ENCODE data around the gene CDK5RAP3.
"Not testable (repeated sequence)": the region's sequence is repeated elsewhere in the genome, so short reads cannot be mapped to it uniquely, and the experiment has no call there.

Gene CDK5RAP3

DNA sequence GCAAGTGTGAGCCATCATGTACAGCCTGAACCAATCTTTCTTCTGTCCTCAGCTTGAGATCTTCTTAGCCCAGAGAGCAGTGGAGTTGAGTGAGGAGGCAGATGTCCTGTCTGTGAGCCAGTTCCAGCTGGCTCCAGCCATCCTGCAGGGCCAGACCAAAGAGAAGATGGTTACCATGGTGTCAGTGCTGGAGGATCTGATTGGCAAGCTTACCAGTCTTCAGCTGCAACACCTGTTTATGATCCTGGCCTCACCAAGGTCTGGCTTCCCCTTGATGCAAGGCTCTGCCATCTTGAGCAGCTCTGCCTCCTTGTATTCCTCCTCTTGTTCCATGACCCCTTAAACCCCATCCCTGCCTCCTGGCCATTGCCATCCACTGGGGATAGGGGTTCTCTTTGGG is 9.6 kb downstream of the CDK5RAP3 start:
- DNase-seq: no peak

DNA sequence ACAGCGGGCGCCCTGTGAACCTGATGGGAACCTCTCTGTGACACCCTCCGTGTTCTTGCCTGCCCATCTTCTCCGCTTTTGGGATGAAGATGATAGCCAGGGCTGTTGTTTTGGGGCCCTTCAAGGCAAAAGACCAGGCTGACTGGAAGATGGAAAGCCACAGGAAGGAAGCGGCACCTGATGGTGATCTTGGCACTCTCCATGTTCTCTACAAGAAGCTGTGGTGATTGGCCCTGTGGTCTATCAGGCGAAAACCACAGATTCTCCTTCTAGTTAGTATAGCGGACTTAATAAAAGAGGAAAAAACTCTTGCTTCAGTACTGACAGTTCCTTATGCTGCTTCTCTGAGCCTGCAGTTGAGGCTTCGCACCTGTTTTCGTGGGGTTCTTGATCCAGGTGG is 10.5 kb downstream of the CDK5RAP3 start:
- DNase-seq: no peak

DNA sequence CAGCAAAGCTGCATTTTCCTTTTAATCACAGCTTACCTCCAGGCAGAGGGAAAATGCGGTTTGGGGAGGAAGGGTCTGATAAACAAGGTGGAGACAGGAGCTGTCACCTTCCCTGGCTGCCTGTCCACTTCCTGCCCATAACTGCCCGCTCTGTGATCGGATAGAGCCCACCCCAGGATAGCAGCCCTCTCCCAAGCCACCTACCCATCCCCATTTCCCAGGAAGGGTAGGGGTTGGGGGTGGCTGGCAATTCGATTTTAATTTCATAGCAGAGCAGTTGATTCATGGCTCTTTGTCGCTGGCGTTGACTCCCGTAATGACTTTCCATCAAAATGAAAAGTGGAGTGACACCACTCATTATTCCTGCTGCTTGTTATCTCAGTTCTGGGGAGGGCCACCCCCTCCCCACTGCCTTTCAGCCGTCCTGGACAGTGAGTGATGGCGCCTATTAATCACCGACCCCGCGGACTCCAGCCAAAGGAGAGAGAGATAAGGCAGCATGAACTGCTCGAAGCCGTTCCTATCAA is 11.2 kb downstream of the CDK5RAP3 start:
- DNase-seq: no peak

DNA sequence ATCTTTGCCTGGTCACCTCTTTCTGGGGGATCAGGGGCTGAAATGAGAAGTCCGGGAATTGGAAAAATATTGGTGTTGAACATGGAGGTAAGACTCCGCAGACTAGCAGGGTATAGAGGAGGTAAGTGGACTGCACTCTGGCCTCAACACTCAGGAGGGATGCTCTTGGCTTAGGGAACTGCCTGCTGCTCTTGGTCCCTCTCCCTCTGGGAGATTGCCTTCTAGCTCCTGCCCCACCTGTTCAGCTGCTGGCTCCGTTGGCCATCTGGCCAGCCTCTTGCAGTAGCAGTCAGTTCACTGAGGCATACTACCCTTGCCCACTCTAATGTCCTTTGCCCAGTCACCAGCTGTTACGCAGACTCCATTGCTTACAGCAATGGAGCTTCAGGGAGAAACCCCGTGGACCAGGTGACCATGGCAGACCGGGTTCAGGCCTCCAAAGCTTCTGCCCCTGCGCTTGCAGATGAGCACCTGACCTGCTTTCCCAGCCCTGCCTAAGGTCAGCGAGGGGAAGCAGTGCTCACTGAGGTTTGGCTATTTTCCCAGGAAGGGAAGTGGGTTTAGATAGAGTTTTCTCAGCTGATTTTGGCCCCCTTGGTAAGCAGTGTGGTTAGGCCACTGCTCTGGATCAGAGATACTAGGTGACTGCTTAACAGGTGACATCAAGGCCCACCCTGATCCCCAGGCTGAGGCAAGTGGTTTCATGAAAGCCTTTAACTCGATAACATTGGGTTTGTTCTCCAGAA is 11.9 kb downstream of the CDK5RAP3 start:
- no peak for DNase-seq

DNA sequence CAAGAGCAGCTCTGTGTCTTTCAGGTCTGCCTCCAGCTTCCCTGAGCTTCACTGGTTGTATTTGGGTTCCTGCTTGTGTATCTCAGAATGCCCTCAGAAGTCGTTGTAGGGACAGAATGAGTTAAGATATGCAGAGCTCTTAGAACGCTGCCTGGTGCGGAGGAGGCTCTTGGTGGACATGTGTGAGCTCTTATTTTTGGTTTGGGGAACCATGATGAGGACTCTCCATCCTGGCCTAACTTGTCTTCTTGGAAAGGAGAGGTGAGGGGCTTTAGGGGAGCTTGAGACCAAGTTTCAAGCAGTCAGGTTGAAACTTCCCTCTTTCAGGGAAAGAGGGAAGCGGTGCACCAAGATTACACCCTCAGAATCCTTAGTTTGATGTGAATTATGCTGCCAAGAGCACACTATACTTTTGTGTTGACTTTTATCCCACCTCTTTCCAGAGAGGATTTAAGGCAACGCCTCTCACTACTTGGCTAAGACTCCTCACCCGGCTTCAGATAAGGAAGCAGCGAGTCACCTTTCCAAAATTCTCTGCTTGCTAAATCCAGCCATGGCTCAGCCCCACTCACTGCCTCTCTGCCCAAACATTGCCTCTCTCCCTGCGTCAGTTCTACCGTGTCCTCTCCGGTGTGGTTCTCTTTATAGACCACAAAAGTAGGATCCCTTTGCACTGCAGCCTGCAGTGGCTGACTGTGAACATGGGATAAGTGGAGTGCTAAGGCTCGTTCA is 12.7 kb downstream of the CDK5RAP3 start:
- no peak for DNase-seq

DNA sequence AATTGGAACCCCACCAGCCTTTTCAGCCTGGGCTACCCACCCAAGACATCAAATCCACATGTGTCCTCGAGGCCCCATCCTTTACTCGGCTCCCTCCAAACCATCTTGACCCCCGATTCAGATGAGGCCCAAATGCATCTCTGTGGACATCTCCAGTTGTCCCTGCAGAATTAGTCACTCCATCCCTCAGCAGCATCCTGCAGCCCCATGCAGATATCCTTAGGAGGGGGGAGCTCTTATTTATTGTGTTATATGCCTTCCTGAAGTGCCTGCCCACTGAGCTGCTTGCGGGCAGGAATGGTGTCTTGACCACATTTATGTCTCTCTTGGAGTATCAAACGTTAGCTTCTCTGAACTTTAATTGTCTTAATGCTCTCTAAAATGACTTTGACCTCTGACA is 15.6 kb downstream of the CDK5RAP3 start:
- no peak for DNase-seq

DNA sequence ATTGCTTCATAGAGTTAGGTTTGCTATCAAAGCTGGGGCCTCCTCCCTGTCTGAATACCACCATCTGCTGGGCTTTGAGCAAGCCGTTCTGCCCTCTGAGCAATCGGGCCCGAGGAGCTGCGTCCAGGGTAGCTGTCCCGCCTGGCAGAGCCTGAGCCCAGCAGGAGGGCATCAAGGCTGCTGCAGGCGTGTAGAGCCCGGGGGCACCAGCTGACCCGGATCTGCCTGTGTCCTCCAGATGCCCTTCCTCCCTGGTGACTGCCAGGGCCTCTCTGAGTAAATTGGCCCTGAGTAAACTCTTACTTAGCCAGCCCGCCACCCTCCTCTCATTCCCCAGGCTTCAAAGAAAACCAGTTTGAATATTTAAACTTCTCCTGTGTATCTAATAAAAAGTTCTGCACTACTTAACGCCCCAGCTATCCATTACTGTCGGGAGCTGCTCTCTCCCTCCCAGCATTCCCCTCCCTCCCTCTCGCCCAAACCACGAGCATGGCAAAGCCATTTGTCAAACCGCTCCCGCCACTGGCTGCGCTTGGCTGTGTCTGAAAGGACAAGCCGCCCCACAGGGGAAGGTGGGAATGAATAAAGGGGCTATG is 16.4 kb downstream of the CDK5RAP3 start:
- DNase-seq: peak; percentile 76

DNA sequence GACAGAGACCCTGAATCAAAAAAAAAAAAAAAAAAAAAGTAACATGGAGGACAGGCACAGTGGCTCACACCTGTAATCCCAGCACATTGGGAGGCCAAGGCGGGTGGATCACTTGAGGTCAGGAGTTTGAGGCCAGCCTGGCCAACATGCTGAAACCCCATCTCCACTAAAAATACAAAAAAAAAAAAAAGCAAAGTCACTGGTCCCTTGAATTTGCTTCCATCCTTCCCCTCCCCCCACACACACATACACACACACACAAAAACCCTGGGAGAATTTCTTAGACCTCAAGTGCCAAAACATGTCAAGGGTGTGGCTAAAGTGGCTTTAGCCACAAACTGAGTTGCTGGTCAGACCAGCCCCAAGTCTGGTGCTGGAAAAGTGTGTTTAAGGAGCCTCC is 17.5 kb downstream of the CDK5RAP3 start:
- not testable (repeated sequence) for DNase-seq

DNA sequence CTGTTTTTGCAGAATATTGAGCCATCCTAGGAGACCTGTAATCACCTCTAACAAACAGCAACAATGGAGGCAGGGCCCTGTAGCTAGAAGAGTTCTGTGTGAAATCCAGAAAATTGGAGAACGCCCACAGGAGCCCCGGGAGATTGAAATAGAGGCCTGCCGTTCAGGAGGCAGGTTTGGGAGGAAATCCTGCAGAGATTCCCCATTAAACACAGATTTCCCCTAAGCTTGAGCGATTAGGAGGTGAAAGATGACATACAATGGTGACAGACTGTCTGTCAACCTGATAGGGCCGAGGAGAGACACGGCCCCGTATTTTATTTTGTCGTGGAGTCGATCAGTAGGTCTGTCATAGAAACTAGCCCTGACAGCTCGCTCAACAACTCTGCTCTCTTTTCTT is 18.2 kb downstream of the CDK5RAP3 start:
- DNase-seq: no peak

DNA sequence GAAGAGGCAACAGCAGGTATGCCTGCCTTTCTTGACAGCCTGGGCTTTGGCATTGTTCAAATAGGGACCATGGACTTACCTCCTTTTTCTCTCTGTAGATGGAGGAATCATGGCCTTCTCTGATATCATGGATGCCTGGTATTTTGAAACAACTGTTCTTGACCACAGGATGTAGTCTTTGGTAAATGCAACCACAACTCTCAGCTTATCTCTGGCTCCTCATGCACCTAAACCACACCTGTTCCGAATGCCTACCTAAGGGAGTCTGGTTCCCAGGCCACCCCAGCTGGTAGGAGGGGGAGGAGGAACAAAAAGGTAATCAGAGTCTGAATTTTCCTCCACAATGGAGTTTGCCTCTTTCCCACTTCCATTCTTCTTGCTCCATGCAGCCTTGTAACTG is 18.8 kb downstream of the CDK5RAP3 start:
- no peak for DNase-seq

DNA sequence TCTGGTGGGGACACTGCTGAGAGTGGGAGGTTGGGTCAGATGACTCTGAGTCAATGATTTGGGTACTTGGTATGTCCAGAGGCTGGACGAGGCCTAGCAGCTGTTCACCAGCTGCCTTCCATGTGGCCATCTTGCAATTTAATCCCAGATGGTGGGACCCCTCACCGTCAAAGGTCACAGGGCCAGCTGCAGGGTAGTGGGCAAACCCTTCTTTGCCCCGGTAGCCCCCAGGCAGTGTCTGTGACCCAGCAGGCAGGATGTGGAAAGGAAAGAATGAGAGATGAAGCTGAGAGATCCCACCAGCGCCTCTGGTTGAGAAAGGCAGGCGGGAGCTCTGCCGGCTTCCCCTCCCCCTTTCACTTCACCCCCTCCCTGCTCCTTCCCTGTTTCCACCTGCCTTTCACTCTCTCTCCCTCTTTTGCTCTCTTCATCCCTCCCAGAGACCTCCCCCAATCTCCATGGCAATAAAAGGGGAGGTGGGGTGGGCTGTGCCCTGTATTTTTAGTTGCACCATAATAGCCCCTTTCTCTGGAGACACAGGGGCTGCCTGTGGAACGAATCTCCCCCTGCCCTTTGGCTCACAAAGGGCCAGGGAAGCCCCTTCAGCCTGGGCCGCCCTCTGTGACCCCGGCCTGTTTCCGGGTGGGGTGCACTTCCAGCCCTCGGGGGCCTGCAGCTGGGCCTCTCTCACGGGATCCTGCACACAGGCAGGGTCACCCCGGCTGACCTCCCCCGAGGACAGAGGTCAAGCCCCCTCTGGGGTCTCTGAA is 20.2 kb downstream of the CDK5RAP3 start:
- no peak for DNase-seq

DNA sequence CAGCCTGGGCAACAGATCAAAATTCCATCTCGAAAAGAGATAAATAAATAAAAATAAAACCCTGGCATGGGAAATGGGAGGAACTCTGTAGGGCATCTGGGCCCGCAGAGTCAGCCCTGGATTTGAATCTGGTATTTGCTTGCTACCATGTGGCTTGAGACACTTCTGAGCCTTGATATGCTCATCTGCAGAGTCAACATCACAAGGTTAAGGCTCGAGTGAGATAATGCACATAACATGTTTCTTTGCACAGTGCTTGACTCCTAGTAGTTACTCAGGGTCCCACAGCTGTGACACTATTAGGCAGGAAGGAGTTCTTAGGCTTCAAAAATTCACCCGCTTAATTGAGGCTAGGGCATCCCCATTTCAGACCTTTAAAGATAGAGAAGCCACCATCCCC is 21.3 kb downstream of the CDK5RAP3 start:
- no peak for DNase-seq

DNA sequence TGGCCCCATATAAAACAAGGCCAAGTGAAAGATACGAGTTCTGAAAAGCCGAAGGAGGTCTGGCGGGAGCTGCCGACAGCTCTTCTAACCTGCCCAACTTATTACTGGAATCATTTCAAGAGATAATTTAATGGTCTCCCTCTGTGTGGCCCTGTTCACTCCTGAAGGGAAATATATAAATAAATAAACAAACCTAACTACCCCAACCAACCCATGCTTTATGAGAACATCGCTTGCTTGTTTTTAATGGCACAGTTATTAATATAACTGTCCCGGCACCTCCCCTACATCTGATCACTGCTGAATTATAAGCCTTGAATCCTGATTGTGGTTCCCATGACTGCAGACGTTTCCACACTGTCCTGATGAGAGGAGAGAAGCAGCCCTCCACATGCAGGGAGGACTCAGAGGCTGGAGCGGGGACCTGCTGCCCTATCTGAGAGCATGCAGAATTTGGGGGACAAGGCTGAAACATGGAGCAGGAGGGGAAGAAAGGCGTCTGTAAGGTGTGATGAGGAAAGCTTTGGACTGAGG is 22.2 kb downstream of the CDK5RAP3 start:
- DNase-seq: no peak

DNA sequence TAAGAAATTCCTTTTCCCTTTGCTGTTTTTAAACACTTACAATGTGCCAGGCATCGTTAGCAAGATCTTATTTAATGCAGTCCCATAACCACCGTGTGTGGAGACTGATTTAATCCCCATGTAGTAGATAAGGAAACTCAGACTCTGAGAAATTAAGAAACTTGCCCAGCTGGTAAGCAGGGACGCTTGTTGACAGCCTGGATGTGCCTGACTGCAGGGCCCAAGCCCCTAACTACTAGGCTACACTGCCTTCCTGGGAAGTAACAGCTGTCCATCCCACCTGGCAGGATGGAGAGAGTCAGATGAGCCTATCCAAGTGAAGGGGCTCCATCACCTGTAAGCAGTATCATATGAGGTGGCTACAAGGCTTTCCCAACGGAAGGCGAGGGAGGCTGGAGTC is 23.1 kb downstream of the CDK5RAP3 start:
- no peak for DNase-seq

DNA sequence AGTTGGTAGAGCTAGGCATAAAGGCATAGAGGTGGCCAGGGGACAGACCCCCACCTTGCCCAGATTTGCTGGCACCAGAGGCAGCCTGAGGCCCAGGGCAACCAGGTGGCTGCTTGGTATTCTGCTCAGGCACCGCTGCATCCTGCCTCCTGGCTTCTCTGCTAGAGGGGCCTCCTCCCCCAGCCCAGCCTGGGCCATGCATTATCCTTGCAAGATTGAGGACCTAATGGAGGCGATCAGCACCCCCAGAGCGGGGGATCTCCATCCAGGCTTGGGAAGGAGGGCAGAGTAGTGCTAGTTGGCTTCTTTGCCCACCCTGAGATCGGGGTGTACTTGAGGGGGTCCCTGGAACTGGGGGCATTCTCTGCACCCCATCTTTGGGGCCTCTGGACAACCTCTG is 23.8 kb downstream of the CDK5RAP3 start:
- DNase-seq: no peak

DNA sequence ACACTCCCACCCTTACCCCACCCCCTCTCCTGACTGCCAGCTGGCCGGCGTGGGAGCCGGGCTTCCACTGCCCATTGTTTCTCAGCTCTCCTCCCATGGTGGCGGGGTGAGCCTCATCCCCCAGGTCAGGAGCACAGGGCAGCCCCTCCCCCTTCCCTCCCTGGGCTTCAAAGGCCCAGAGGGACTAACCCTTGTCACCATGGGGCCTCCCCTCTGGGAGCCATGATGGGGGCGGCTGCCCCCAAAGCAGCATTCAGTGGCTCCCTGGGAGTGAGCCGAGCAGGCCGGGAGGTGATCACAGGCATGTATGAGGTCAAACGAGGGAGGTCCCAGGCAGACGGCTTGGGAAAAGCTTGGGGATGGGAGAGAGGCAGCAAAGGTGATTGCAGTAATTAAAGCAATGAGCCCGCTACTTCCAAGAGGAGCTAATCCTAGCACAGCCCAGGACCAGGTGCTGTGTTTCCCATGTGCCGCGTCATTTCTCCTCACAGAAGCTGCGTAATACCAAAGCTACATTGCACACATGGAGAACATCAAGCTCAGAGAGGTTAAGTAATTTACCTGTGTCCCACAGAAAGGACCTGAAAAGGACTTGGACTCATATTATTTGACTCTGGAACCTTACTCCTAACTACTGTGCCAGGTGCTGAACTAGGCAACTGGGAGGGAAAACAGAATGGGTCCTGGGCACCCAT is 24.5 kb downstream of the CDK5RAP3 start:
- DNase-seq: no peak

DNA sequence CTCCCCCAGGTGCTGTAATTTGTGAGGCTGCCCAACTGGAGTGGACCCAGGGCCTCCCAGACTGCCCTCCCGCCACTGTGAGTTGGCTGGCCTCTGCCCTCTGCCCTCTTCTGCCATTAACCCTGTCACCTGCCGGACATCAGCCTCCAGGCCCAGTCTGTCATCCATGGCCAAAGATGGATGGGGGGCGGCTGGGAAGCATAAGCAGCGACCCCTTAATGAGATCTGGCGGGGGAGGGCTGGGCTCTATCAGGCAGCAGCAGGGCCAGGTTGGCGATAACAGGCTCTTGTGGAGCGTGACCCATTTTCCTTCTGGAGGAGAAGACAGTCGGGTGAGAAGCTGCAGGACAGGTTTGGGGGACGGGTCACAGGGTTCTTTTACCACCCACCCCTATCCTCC is 25.3 kb downstream of the CDK5RAP3 start:
- DNase-seq: no peak

DNA sequence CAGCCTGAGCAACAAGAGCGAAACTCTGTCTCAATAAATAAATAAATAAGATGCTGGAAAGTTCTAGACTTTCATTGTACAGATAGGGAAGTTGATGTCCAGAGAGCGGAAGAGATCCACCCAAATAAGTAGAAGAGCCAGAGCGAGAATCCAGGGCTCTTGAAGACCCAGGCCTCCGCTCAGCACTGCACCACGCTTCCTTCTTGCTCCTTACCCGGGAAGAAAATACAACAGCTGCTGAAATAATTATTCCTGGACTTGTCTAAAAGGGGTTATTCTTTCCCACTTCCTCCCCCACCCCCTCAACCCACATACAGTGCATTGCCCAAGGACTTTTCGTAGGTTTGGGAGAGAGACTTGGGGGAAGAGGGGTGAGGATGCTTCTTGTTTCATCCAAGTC is 26.7 kb downstream of the CDK5RAP3 start:
- no peak for DNase-seq

DNA sequence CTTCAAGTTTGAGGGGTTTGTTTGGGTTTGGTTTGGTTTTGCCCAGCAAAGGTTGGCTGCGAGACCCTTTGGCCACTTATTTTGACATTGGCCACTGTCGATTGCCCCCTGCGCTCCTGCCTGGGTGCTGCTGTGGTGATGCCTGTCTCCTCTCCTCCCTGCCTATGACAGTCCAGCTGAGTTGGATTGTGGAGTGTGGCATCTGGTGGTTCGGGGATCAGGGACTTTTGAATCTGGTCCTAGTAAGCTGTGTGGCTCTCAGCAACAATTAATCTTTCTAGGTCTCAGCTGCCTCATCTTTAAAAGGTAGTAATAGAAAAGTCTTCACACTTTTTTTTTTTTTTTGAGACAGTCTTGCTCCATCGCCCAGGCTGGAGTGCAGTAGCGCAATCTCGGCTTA is 27.1 kb downstream of the CDK5RAP3 start:
- no peak for DNase-seq

DNA sequence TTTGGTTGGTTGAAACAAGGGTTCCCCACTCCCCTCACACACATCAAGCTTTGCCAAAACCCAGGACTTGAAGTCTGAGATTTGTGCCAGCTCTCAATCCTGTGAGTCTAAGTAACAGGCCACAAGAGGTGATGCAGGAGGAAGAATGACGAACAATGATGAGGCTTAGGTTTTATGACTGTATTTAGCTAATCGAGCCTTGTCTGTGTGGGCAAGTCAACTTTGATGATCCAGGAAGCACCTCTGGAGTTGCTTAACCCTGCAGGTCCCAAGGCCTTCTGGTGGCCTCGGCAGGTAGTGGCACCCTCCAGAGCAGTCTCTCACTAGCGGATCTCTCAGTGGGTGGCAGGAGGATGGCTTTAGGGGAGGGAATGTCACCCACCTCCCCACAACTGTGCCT is 28.7 kb downstream of the CDK5RAP3 start:
- DNase-seq: no peak

DNA sequence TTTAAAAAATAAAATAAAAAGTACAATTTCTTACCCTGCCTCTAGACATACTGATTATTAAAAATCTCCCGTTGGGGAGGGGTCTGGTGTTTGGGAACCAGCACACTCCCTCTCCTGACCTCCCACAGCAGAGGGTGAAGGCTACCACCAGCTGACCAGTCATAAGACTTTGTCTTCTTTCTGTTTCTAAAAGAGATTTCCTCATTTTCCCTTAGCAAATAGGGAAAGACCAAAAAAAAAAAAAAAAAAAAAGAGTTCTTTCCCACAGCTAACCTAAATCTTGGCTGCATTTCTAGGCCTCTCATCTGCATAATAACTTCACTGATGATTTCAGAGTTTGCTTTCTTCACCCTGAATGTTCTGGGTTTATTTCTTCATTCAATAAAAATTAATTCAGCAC is 30.3 kb downstream of the CDK5RAP3 start:
- no peak for DNase-seq

DNA sequence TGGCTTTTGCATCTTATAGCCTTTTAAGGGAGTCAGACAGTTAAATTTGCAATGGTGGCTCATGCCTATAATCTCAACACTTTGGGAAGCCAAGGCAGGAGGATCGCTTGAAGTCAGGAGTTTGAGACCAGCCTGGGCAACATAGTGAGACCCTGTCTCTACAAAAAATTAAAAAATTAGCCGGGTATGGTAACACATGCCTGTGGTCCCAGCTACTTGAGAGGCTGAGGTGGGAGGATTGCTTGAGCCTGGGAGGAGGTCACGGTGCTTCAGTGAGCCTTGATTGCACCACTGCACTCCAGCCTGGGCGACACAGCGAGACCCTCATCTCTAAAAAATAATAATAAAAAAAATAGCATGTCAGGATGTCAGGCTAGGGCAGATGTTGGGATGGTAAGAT is 30.7 kb downstream of the CDK5RAP3 start:
- not testable (repeated sequence) for DNase-seq

Data from NCI-H774 (cell line).